Stimulated activated memory B cell treated with anti-CD40 and anti-IgM and Interleukin-4, amounts not matched to agents 10 μg/mL and 1 μg/mL and 100 μg/mL, for 72 hours (primary cell): ENCODE measurements around the gene TMEM62.

Experiments used
- ATAC-seq: fragments of 150-1000 bp; cut with Tn5 transposase; 2 replicates; pipeline ENCODE4 v1.10.0; 2021
- H3K27ac Mint-ChIP-seq: one replicate; pipeline ENCODE4 v1.8.0; 2022; ENCODE audit warnings: mild to moderate bottlenecking, mixed read lengths
- H3K27me3 Mint-ChIP-seq: one replicate; pipeline ENCODE4 v1.8.0; 2022; ENCODE audit warnings: mixed read lengths
- H3K36me3 Mint-ChIP-seq: one replicate; pipeline ENCODE4 v1.8.0; 2022; ENCODE audit warnings: mixed read lengths
- H3K4me1 Mint-ChIP-seq: one replicate; pipeline ENCODE4 v1.8.0; 2022; ENCODE audit warnings: mixed read lengths
- H3K4me3 Mint-ChIP-seq: one replicate; pipeline ENCODE4 v1.8.0; 2022; ENCODE audit warnings: mild to moderate bottlenecking, moderate library complexity, mixed read lengths
- H3K9me3 Mint-ChIP-seq: one replicate; pipeline ENCODE4 v1.8.0; 2022; ENCODE audit warnings: mixed read lengths

TMEM62 gene

GRCh38 chr15:43133430-43134156 is at the start of gene TMEM62:
Gene TMEM62, plus strand, starts transcription at chr15:43133586. Its CDS starts 217 bp downstream, at chr15:43133803.
- H3K4me3 Mint-ChIP-seq: peak within 1 kb of the TSS; percentile 85
- ATAC-seq: peak; percentile 98
- H3K4me1 Mint-ChIP-seq: peaks cover 33% of the 10 kb centered on the region
- H3K27ac Mint-ChIP-seq: peak within 1 kb of the TSS; percentile 88
- no peaks in the 10 kb centered on the region for H3K27me3 Mint-ChIP-seq
- H3K9me3 Mint-ChIP-seq: peaks cover 9% of the 10 kb centered on the region
- H3K36me3 Mint-ChIP-seq: peaks cover 17% of the 10 kb centered on the region

GRCh38 chr15:43085921-43086320 is 47.5 kb upstream of the TMEM62 start:
- Mint-ChIP-seq H3K4me1 (peaks cover 13% of the 10 kb centered on the region), H3K27ac (no peak overlapping the region), H3K9me3 (no peaks in the 10 kb centered on the region), H3K36me3 (peaks cover 32% of the 10 kb centered on the region), H3K4me3 (no peak overlapping the region), H3K27me3 (no peaks in the 10 kb centered on the region)
- no peak for ATAC-seq

GRCh38 chr15:43086551-43086950 is 46.8 kb upstream of the TMEM62 start:
- Mint-ChIP-seq H3K4me3 (no peak overlapping the region), H3K9me3 (no peaks in the 10 kb centered on the region), H3K36me3 (peaks cover 31% of the 10 kb centered on the region), H3K27me3 (no peaks in the 10 kb centered on the region), H3K27ac (no peak overlapping the region), H3K4me1 (peaks cover 13% of the 10 kb centered on the region)
- no peak for ATAC-seq

- Mint-ChIP-seq H3K27me3 (no peaks in the 10 kb centered on the region), H3K27ac (no peak overlapping the region), H3K36me3 (peaks cover 28% of the 10 kb centered on the region), H3K4me3 (no peak overlapping the region), H3K4me1 (peaks cover 35% of the 10 kb centered on the region), H3K9me3 (no peaks in the 10 kb centered on the region)
- ATAC-seq: no peak
These were observed 41.5 kb upstream of the TMEM62 start for GRCh38 chr15:43091859-43092258.

- Mint-ChIP-seq H3K27ac (no peak overlapping the region), H3K27me3 (no peaks in the 10 kb centered on the region), H3K36me3 (peaks cover 28% of the 10 kb centered on the region), H3K9me3 (no peaks in the 10 kb centered on the region), H3K4me3 (no peak overlapping the region), H3K4me1 (peaks cover 39% of the 10 kb centered on the region)
- no peak for ATAC-seq
These were observed 40.4 kb upstream of the TMEM62 start for GRCh38 chr15:43093026-43093425.

GRCh38 chr15:43094416-43095030 is 38.9 kb upstream of the TMEM62 start:
- H3K27ac Mint-ChIP-seq: no peak overlapping the region
- peaks cover 40% of the 10 kb centered on the region for H3K4me1 Mint-ChIP-seq
- H3K9me3 Mint-ChIP-seq: no peaks in the 10 kb centered on the region
- H3K36me3 Mint-ChIP-seq: peaks cover 21% of the 10 kb centered on the region
- no peak overlapping the region for H3K4me3 Mint-ChIP-seq
- ATAC-seq: no peak
- no peaks in the 10 kb centered on the region for H3K27me3 Mint-ChIP-seq

GRCh38 chr15:43095243-43095642 is 38.1 kb upstream of the TMEM62 start:
- Mint-ChIP-seq H3K27ac (no peak overlapping the region), H3K4me1 (peaks cover 39% of the 10 kb centered on the region), H3K27me3 (no peaks in the 10 kb centered on the region), H3K36me3 (peaks cover 25% of the 10 kb centered on the region), H3K9me3 (no peaks in the 10 kb centered on the region), H3K4me3 (no peak overlapping the region)
- ATAC-seq: no peak

GRCh38 chr15:43095708-43096347 is 37.6 kb upstream of the TMEM62 start:
- Mint-ChIP-seq H3K27ac (no peak overlapping the region), H3K36me3 (peaks cover 30% of the 10 kb centered on the region), H3K27me3 (no peaks in the 10 kb centered on the region), H3K9me3 (no peaks in the 10 kb centered on the region), H3K4me1 (peaks cover 45% of the 10 kb centered on the region), H3K4me3 (no peak overlapping the region)
- no peak for ATAC-seq

GRCh38 chr15:43096411-43096810 is 37.0 kb upstream of the TMEM62 start:
- H3K4me1 Mint-ChIP-seq: peaks cover 50% of the 10 kb centered on the region
- H3K27ac Mint-ChIP-seq: no peak overlapping the region
- ATAC-seq: no peak
- H3K4me3 Mint-ChIP-seq: no peak overlapping the region
- H3K9me3 Mint-ChIP-seq: no peaks in the 10 kb centered on the region
- peaks cover 36% of the 10 kb centered on the region for H3K36me3 Mint-ChIP-seq
- no peaks in the 10 kb centered on the region for H3K27me3 Mint-ChIP-seq

GRCh38 chr15:43099105-43099845 is 34.1 kb upstream of the TMEM62 start:
- H3K27ac Mint-ChIP-seq: no peak overlapping the region
- ATAC-seq: no peak
- H3K4me1 Mint-ChIP-seq: peaks cover 62% of the 10 kb centered on the region
- H3K9me3 Mint-ChIP-seq: no peaks in the 10 kb centered on the region
- H3K27me3 Mint-ChIP-seq: no peaks in the 10 kb centered on the region
- H3K36me3 Mint-ChIP-seq: peaks cover 44% of the 10 kb centered on the region
- no peak overlapping the region for H3K4me3 Mint-ChIP-seq

- no peaks in the 10 kb centered on the region for H3K9me3 Mint-ChIP-seq
- ATAC-seq: no peak
- no peak overlapping the region for H3K4me3 Mint-ChIP-seq
- no peak overlapping the region for H3K27ac Mint-ChIP-seq
- H3K36me3 Mint-ChIP-seq: peaks cover 37% of the 10 kb centered on the region
- peaks cover 57% of the 10 kb centered on the region for H3K4me1 Mint-ChIP-seq
- H3K27me3 Mint-ChIP-seq: no peaks in the 10 kb centered on the region
These were observed 32.4 kb upstream of the TMEM62 start for GRCh38 chr15:43100971-43101370.

- Mint-ChIP-seq H3K27me3 (no peaks in the 10 kb centered on the region), H3K27ac (no peak overlapping the region), H3K4me3 (no peak overlapping the region), H3K9me3 (no peaks in the 10 kb centered on the region), H3K36me3 (peaks cover 37% of the 10 kb centered on the region), H3K4me1 (peaks cover 65% of the 10 kb centered on the region)
- no peak for ATAC-seq
These were observed 31.2 kb upstream of the TMEM62 start for GRCh38 chr15:43102187-43102586.

- Mint-ChIP-seq H3K4me1 (peaks cover 58% of the 10 kb centered on the region), H3K9me3 (no peaks in the 10 kb centered on the region), H3K36me3 (peaks cover 29% of the 10 kb centered on the region), H3K27me3 (no peaks in the 10 kb centered on the region), H3K4me3 (no peak overlapping the region), H3K27ac (no peak overlapping the region)
- no peak for ATAC-seq
These were observed 29.5 kb upstream of the TMEM62 start for GRCh38 chr15:43103907-43104306.

GRCh38 chr15:43104426-43104825 is 29.0 kb upstream of the TMEM62 start:
- no peak overlapping the region for H3K27ac Mint-ChIP-seq
- peak overlapping the region; percentile 20 for H3K4me3 Mint-ChIP-seq
- no peaks in the 10 kb centered on the region for H3K27me3 Mint-ChIP-seq
- peaks cover 58% of the 10 kb centered on the region for H3K4me1 Mint-ChIP-seq
- H3K36me3 Mint-ChIP-seq: peaks cover 29% of the 10 kb centered on the region
- no peaks in the 10 kb centered on the region for H3K9me3 Mint-ChIP-seq
- no peak for ATAC-seq

GRCh38 chr15:43105077-43105736 is 28.2 kb upstream of the TMEM62 start:
- Mint-ChIP-seq H3K36me3 (peaks cover 26% of the 10 kb centered on the region), H3K27ac (peak overlapping the region; percentile 94), H3K9me3 (no peaks in the 10 kb centered on the region), H3K4me3 (peak overlapping the region; percentile 94), H3K27me3 (no peaks in the 10 kb centered on the region), H3K4me1 (peaks cover 54% of the 10 kb centered on the region)
- ATAC-seq: peak; percentile 52
